HG03066 (cell line): ENCODE results near the gene ESAM.
"Not testable (repeated sequence)": the region's sequence is repeated elsewhere in the genome, so short reads cannot be mapped to it uniquely, and the experiment has no call there.

ENCODE experiments used
- ATAC-seq: cut with Tn5 transposase; IDR thresholded peaks from one replicate; pipeline ENCODE4 v1.9.1; 2021; ENCODE audit warnings: low read depth; ENCODE audit not compliant: unreplicated experiment

Gene ESAM

GRCh38 chr11:124776865-124777645 is 15.0 kb upstream of the ESAM start:
- no peak for ATAC-seq

GRCh38 chr11:124770959-124771358 is 8.9 kb upstream of the ESAM start:
- ATAC-seq: not testable (repeated sequence)

DNA sequence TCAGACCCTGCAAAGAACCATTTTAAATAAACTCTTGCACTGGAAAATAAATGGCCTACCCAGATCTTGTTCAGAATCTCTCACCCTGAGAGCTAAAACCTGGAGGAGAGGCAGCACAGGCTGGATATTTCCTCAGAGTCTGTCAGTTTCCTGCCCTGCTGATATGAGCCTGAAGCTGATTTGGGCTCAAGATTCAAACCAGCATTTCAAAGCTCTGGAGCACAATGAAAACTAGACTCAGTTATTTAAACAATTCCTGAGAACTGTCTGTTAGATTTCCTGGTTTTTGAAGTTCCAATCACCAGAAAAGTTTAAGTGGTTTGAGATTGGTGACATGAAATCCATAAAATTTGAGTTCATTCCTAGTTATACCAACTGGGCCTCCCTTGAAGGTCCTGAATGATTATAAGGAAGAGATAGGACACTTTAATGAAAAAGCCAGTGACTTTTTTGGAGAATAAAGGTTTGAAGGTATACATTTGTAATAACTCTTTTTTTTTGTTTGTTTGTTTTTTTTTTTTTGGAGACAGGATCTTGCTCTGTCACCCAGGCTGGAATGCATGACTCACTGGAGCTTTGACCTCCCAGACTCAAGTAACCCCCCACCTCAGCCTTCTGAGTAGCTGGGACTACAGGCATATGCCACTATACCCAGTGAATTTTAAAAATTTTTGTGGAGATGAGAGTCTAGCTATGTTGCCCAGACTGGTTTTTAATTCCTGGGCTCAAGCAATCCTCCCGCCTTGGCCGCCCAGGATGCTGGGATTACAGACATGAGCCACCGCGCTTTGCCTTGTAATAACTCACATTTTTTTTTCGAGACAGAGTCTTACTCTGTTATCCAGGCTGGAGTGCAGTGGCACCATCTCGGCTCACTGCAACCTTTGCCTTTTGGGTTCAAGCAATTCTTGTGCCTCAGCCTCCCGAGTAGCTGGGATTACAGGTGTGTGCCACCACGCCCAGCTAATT is 8.0 kb upstream of the ESAM start:
- ATAC-seq: no peak

GRCh38 chr11:124768914-124769313 is 6.8 kb upstream of the ESAM start:
- ATAC-seq: no peak

DNA sequence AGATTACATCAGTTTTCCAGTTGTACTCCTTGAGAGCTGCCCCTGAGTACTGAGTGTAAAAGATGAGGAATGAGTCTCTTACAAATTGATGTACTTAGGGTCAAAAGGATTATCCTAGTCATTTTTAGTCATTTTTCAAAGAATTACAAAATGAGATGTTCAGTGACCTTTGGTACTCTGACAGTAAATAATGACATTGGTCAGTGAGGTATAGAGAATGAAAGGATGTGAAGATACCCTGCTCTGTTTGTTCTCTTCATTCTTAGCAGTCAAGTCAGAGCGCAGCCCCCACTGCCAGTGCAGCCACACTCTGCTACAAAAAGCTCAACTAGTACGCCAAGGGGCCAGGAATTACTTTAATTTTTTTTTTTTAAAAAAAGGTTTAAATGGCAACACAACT is 4.1 kb upstream of the ESAM start:
- ATAC-seq: no peak

DNA sequence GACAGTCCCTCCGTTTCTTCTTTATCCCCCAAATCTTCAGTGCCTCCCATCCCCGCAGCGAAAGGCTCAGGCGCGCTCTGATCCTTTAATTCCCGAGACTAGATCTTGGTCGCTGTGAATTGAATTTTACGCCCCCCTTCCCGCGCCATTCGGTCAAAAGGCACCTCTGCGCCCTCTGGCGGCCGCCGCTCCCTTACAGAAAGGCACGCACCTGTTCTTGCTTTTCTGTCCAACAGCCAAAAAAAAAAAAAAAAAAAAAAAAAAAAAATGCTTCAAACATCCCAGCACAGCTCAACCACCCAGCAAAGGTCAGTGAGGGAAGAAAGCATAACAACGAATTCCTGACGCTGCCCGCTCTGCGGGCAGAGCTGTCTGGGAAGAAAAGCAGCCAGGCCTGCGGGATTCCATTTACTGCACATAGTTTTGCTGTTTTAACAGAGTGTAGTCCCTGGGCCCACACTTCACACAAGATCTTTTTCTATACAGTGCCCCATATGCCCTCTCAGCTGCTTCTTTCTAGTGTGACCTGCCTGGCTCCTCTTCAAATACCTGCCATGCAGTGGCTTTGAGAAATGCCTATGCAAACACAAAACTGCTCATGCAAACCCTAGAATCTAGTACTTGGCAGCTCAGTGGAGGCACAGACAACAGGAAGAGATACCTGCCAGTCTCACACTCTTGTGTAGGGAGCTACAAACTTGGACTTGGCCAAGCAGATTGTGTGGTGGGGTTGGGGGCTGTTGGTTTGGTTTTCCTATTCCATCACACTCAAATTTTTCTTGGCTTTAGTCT is 1.3 kb upstream of the ESAM start:
- peak; percentile 11 for ATAC-seq

- peak; percentile 5 for ATAC-seq
These were observed 600 bp upstream of the ESAM start for GRCh38 chr11:124762624-124763155.

- ATAC-seq: no peak
These were observed 587 bp downstream of the ESAM start for GRCh38 chr11:124761301-124762104.

- ATAC-seq: no peak
These were observed 1.3 kb downstream of the ESAM start for GRCh38 chr11:124760806-124761205.

DNA sequence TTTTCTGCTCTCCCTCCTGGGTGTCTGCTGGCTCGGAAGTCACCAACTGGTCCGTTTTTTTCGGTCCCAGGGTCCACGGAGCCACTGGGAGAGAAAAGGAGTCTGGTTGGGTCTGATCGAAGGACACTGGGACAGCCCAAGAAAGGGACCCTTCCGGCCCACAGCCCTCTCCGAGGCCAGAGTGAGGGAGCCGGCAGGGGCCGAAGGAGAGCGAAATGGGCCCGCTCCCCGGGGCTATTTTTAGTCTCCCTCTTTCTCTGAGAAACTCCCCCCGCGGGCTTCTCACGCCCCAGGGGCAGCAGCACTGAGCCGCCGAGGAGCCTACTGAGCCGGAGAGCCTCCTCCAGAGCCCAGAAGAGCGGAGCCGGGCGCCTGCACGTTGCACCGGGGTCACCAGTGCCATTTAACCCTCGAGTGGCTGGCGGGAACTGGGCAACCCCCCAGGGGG is 1.9 kb downstream of the ESAM start:
- peak; percentile 23 for ATAC-seq

GRCh38 chr11:124759266-124760204 is 2.6 kb downstream of the ESAM start:
- ATAC-seq: peak; percentile 1

DNA sequence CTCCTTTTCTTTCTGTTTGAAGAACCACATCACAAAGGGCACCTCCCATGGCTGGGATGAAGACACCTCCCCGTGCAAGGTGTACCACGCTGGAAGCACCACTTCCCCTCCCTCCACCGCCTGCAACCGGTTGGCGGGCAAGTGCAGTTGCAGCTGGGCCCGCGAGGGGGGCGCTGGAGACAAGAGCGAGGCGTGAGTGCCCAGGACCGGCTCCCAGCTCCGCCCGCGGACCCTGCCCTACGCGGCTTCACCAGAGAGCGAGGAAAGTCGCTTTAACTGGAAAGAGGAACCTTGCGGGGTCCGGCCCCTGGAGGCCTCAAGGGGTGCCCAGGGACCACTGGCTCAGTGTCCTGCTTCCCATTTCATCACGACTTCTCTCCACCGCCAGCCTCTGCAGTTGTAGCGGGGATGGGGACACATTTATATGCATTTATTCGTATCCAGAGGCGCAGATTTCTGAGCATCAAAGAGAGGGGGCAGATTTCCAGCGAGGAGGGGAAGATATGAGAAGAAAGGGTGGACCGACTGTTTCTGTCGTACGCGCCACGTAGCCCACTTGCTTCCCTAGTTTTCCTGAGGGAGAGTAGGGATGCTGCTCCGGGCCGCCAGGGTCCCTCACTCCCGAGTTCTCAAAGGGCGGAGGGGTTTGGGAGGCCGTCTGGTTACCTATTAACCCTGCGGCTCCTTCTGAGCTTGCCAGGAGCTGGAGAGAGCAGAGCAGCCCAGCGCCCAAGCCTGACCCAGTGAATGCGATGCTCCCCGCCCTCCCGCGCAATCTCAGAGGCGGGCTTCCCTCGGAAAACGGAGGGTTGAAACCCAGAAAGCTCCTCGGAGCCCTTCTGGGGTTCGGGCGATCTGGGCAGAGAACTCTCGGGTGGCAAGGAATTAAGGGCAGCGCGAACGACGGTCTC is 3.5 kb downstream of the ESAM start:
- peak; percentile 41 for ATAC-seq

DNA sequence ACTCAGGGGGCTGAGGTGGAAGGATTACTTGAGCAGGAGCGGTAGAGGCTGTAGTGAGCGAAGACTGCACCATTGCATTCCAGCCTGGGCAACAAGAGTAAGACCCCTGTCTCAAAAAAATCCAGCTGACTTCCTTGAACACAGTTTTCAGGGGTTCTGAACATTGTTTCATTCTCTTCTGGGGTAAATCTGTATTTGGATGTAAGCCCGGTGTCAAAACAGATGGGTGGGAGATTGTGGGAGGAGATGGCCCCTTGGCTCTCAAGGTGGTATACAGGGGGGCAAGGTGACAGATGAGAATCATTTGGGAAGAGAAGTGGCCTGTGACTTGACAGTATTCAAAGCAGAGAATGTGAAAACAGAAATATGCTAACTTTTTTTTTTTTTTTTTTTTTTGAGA is 4.8 kb downstream of the ESAM start:
- ATAC-seq: no peak

GRCh38 chr11:124756753-124757227 is 5.3 kb downstream of the ESAM start:
- no peak for ATAC-seq

GRCh38 chr11:124756033-124756752 is 5.9 kb downstream of the ESAM start:
- ATAC-seq: no peak

DNA sequence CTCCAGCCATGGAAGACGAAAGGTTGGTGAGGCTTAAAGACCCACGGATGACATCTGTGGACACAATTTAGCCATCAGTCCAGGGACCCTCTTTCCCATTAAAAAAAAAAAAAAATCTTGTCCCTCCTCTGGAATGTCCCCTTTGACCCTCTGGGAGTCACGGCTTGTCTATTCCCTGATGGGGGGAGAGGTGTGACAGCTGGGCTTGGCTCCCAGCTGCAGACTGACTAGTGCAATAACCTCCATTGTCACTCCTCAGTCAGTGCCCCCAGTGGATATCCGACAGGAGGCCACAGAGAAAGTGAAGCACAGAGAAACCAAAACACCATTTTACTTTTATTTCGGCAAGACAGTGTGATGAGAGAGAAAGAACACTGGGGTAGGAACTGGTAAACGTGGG is 7.4 kb downstream of the ESAM start:
- ATAC-seq: no peak

GRCh38 chr11:124754309-124754708 is 7.8 kb downstream of the ESAM start:
- no peak for ATAC-seq
